Testis (tissue), 2 donors: Measurements from ENCODE around the gene MYH3.

Experiments
- CTCF ChIP-seq, 3 experiments: fragments of 450-650 bp in 2 of 3; fragments of 200-600 bp in 1 of 3; sonication (generic) in 1 of 3; IDR thresholded peaks; one replicate each; pipeline ENCODE4 v1.5.1; 2016 to 2019; ENCODE audit warnings: antibody characterized with exemption in 3 of 3, mild to moderate bottlenecking in 2 of 3, moderate library complexity in 1 of 3
- POLR2A ChIP-seq: fragments of 450-650 bp; IDR thresholded peaks from one replicate; pipeline ENCODE4 v1.6.1; 2017; ENCODE audit warnings: antibody characterized with exemption, mild to moderate bottlenecking, moderate library complexity

- no peak for TF ChIP-seq CTCF (IDR thresholded peaks at IDR 0.05)
- no peak for TF ChIP-seq POLR2A
Observed at GRCh38 chr17:10622617-10623485, 34.3 kb downstream of the MYH3 start.
